GM23338 (cell line): ENCODE results near the gene SOX13. TPM values are rescaled to one million over a fixed set of nuclear protein-coding genes. Genes with fewer than 3 reads are reported as not detected.

ENCODE experiments used
- ATAC-seq: fragments of 200-7000 bp; cut with Tn5 transposase; 3 replicates; pipeline ENCODE4 v1.9.1; 2020
- DNase-seq: peaks from one replicate; pipeline ENCODE4 v3.0.0-alpha.2; 2015; ENCODE audit warnings: low spot score
- H2AFZ ChIP-seq: fragments of 200-600 bp; sonication (generic); 2 replicates; pipeline ENCODE4 v1.8.0; 2016; ENCODE audit warnings: antibody characterized with exemption, mild to moderate bottlenecking, moderate library complexity
- H3F3A ChIP-seq: fragments of 200-600 bp; sonication (generic); replicated peaks from 2 replicates; pipeline ENCODE4 v1.8.0; 2017; ENCODE audit warnings: antibody characterized with exemption, mixed run types, low read depth
- H3K27ac ChIP-seq: fragments of 200-600 bp; sonication (generic); 2 replicates; pipeline ENCODE4 v1.6.1; 2016; ENCODE audit warnings: low read depth
- H3K27me3 ChIP-seq: fragments of 200-600 bp; sonication (generic); 2 replicates; pipeline ENCODE4 v1.8.0; 2016; ENCODE audit warnings: mild to moderate bottlenecking, mixed run types, moderate library complexity; ENCODE audit not compliant: insufficient read depth
- H3K36me3 ChIP-seq: fragments of 200-600 bp; sonication (generic); 2 replicates; pipeline ENCODE4 v1.8.0; 2016; ENCODE audit warnings: mild to moderate bottlenecking; ENCODE audit not compliant: insufficient read depth
- H3K4me1 ChIP-seq: fragments of 200-600 bp; sonication (generic); 2 replicates; pipeline ENCODE4 v1.8.0; 2016; ENCODE audit warnings: mild to moderate bottlenecking, moderate library complexity; ENCODE audit not compliant: insufficient read depth
- H3K4me2 ChIP-seq: fragments of 200-600 bp; sonication (generic); 2 replicates; pipeline ENCODE4 v1.7.1; 2017; ENCODE audit warnings: mixed run types
- H3K4me3 ChIP-seq: fragments of 200-600 bp; sonication (generic); 2 replicates; pipeline ENCODE4 v1.6.1; 2016; ENCODE audit warnings: mixed run types
- H3K79me2 ChIP-seq: fragments of 200-600 bp; sonication (generic); replicated peaks from 2 replicates; pipeline ENCODE4 v1.8.0; 2017; ENCODE audit warnings: mild to moderate bottlenecking; ENCODE audit not compliant: insufficient read depth
- H3K9me2 ChIP-seq: fragments of 200-600 bp; sonication (generic); 2 replicates; pipeline ENCODE4 v1.8.0; 2017; ENCODE audit not compliant: insufficient read depth
- H4K20me1 ChIP-seq: fragments of 200-600 bp; sonication (generic); replicated peaks from 2 replicates; pipeline ENCODE4 v1.8.0; 2017; ENCODE audit warnings: mild to moderate bottlenecking; ENCODE audit not compliant: insufficient read depth
- H3K27ac Mint-ChIP-seq: 2 replicates; pipeline ENCODE4 v1.8.0; 2020; ENCODE audit warnings: inconsistent platforms, mild to moderate bottlenecking, moderate library complexity, mixed read lengths
- H3K27me3 Mint-ChIP-seq: 3 replicates; pipeline ENCODE4 v1.8.0; 2022; ENCODE audit warnings: low read depth, mild to moderate bottlenecking, moderate library complexity, mixed read lengths, inconsistent platforms; ENCODE audit not compliant: insufficient read depth, poor library complexity
- H3K36me3 Mint-ChIP-seq: 3 replicates; pipeline ENCODE4 v1.8.0; 2021; ENCODE audit warnings: low read depth, mild to moderate bottlenecking, inconsistent platforms, moderate library complexity, mixed read lengths
- H3K4me1 Mint-ChIP-seq: 3 replicates; pipeline ENCODE4 v1.8.0; 2020; ENCODE audit warnings: mild to moderate bottlenecking, inconsistent platforms, mixed read lengths
- H3K4me3 Mint-ChIP-seq: 3 replicates; pipeline ENCODE4 v1.8.0; 2021; ENCODE audit warnings: moderate library complexity, mild to moderate bottlenecking, inconsistent platforms, mixed read lengths
- H3K9me3 Mint-ChIP-seq: 3 replicates; pipeline ENCODE4 v1.8.0; 2020; ENCODE audit warnings: moderate library complexity, mild to moderate bottlenecking, inconsistent platforms, mixed read lengths
- ETS1 ChIP-seq: IDR thresholded peaks from 2 replicates; pipeline ENCODE4 v1.6.1; 2016; ENCODE audit warnings: antibody characterized with exemption
- EZH2phosphoT487 ChIP-seq: fragments of 200-600 bp; sonication (generic); IDR thresholded peaks from one replicate; pipeline ENCODE4 v1.8.1; 2018; ENCODE audit warnings: antibody characterized with exemption; ENCODE audit not compliant: unreplicated experiment
- JUNB ChIP-seq: IDR thresholded peaks from one replicate; pipeline ENCODE4 v1.6.1; 2016; ENCODE audit warnings: antibody characterized with exemption; ENCODE audit not compliant: unreplicated experiment
- REST ChIP-seq: IDR thresholded peaks from one replicate; pipeline ENCODE4 v1.6.1; 2018; ENCODE audit warnings: antibody characterized with exemption; ENCODE audit not compliant: unreplicated experiment
- ZNF331 ChIP-seq: fragments of 250-450 bp; sonication (Bioruptor Pico); IDR thresholded peaks from 2 replicates; pipeline ENCODE4 v1.5.0; 2020; ENCODE audit warnings: low read depth, mild to moderate bottlenecking, moderate library complexity
- ZNF462 ChIP-seq: fragments of 250-450 bp; sonication (Bioruptor Pico); IDR thresholded peaks from 2 replicates; pipeline ENCODE4 v1.5.0; 2020; ENCODE audit warnings: mild to moderate bottlenecking, moderate library complexity
- polyA plus RNA-seq: library from polyadenylated mRNA; unstranded; fragments of >200 nt; fragmentation: Nextera tagmentation; extraction: Ambion mirVana; gene quantifications from 2 replicates; pipeline ENCODE4 v1.2.1, GENCODE V29; 2016
- total RNA-seq: library from RNA; depleted of rRNA; stranded (reverse); fragments of >200 nt; shearing (Covaris generic); gene quantifications from 2 replicates; pipeline ENCODE4 v1.2.3, GENCODE V29; 2014

Gene SOX13
- total and polyA plus RNA-seq, 2 experiments from 2014 or later = 28.6 to 123 TPM

- TF ChIP-seq REST (no peak), EZH2phosphoT487 (no peak)
Measured at GRCh38 chr1:204108312-204109141, 35.6 kb downstream of the SOX13 start (continued).

- Mint-ChIP-seq H3K4me3 (no peak overlapping the region), H3K27me3 (peaks cover 23% of the 10 kb centered on the region), H3K9me3 (no peaks in the 10 kb centered on the region), H3K4me1 (peaks cover 60% of the 10 kb centered on the region), H3K36me3 (peaks cover 36% of the 10 kb centered on the region), H3K27ac (no peak overlapping the region)
- 0 out of 2 replicates have a peak, but pooled peaks cover 2% of the 10 kb centered on the region for H3K36me3 ChIP-seq
- H3K4me1 ChIP-seq = peaks cover 69% of the 10 kb centered on the region
- peaks cover 88% of the 10 kb centered on the region for H3K79me2 ChIP-seq
- H3K27me3 ChIP-seq = no peaks in the 10 kb centered on the region
- no peak overlapping the region for H3K4me3 ChIP-seq
- DNase-seq = peak; percentile 60
- ATAC-seq = no peak
- H4K20me1 ChIP-seq = peaks cover 24% of the 10 kb centered on the region
- peak overlapping the region; percentile 24 for H3K4me2 ChIP-seq
- H2AFZ ChIP-seq = no peak overlapping the region
- no peaks in the 10 kb centered on the region for H3K9me2 ChIP-seq
- H3K27ac ChIP-seq = peak overlapping the region; percentile 0; the same call in 1 of the 2 replicates
- no peaks in the 10 kb centered on the region for H3F3A ChIP-seq
- no peak for TF ChIP-seq JUNB
- TF ChIP-seq EZH2phosphoT487 = no peak
- TF ChIP-seq ZNF462 (CRISPR knock-in tag) = no peak
- TF ChIP-seq REST = no peak
- no peak for TF ChIP-seq ETS1
- TF ChIP-seq ZNF331 = no peak
Measured at GRCh38 chr1:204110894-204111633, 38.1 kb downstream of the SOX13 start.
